ENCODE data around the gene PAIP2B. TPM values are rescaled to one million over a fixed set of nuclear protein-coding genes. Genes with fewer than 3 reads are reported as not detected.
A peak's percentile ranks its signal among the peaks of the same experiment; 100 is the strongest.

Gene PAIP2B
- total and polyA plus RNA-seq, 2 of the 13 experiments (the other 11 are each of a cell fraction or from before 2014, with no cell fraction given) = 0.16 to 0.29 TPM

DNA sequence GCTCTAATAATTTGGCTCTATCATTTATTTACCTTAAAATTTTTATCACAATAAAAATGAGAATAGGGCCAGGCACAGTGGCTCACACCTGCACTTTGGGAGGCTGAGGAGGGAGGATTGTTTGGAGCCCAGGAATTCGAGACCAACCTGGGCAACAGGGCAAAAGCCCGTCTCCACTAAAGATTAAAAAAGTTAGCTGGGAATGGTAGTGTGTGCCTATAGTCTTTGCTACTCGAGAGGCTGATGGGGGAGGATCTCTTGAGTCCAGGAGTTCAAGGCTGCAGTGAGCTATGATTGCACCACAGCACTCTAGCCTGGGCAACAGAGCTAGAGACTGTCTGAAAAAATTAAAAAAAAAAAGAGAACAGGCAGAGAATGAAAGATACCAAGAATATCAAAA is 90.7 kb downstream of the PAIP2B start (continued):
- TF ChIP-seq, protein P1, sequence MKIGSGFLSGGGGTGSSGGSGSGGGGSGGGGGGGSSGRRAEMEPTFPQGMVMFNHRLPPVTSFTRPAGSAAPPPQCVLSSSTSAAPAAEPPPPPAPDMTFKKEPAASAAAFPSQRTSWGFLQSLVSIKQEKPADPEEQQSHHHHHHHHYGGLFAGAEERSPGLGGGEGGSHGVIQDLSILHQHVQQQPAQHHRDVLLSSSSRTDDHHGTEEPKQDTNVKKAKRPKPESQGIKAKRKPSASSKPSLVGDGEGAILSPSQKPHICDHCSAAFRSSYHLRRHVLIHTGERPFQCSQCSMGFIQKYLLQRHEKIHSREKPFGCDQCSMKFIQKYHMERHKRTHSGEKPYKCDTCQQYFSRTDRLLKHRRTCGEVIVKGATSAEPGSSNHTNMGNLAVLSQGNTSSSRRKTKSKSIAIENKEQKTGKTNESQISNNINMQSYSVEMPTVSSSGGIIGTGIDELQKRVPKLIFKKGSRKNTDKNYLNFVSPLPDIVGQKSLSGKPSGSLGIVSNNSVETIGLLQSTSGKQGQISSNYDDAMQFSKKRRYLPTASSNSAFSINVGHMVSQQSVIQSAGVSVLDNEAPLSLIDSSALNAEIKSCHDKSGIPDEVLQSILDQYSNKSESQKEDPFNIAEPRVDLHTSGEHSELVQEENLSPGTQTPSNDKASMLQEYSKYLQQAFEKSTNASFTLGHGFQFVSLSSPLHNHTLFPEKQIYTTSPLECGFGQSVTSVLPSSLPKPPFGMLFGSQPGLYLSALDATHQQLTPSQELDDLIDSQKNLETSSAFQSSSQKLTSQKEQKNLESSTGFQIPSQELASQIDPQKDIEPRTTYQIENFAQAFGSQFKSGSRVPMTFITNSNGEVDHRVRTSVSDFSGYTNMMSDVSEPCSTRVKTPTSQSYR (CRISPR knock-in tag; IDR thresholded peaks at IDR 0.05; ENCODE audit: borderline replicate concordance) = peak; percentile 81
- TF ChIP-seq RBM39 (IDR thresholded peaks at IDR 0.05; ENCODE audit: low read depth, low read length, poor library complexity, severe bottlenecking) (no peak), ZNF615 (CRISPR knock-in tag; IDR thresholded peaks at IDR 0.05; ENCODE audit: borderline replicate concordance) (no peak), ZBTB8A (CRISPR knock-in tag; IDR thresholded peaks at IDR 0.05; ENCODE audit: borderline replicate concordance, low read depth) (no peak), ISL2 (CRISPR knock-in tag; IDR thresholded peaks at IDR 0.05) (peak; percentile 22; the same call in 1 of the 2 replicates), SAP130 (CRISPR knock-in tag; IDR thresholded peaks at IDR 0.05; ENCODE audit: low read depth) (no peak), CHD4 (IDR thresholded peaks at IDR 0.05; ENCODE audit: borderline replicate concordance, low read length) (peak; percentile 46; the same call in 1 of the 2 replicates), CREM (IDR thresholded peaks at IDR 0.05) (peak; percentile 38; the same call in 1 of the 2 replicates), CREM (CRISPR knock-in tag; IDR thresholded peaks at IDR 0.05) (no peak), TEAD3 (CRISPR knock-in tag; optimal IDR thresholded peaks at IDR 0.05; ENCODE audit: borderline replicate concordance) (peak; percentile 63), THYN1 (CRISPR knock-in tag; IDR thresholded peaks at IDR 0.05; ENCODE audit: borderline replicate concordance, low read depth) (no peak), ASH2L (IDR thresholded peaks at IDR 0.05; ENCODE audit: insufficient read length, low read depth, low read length) (peak; percentile 42), ZSCAN22 (CRISPR knock-in tag; IDR thresholded peaks at IDR 0.05) (0 out of 2 replicates have a peak, but pooled peaks have one; percentile 54), ADNP (CRISPR knock-in tag; IDR thresholded peaks at IDR 0.05) (peak; percentile 65; the same call in 1 of the 2 replicates), CREB1 (IDR thresholded peaks at IDR 0.05) (no peak), CREB1 (CRISPR knock-in tag; IDR thresholded peaks at IDR 0.05) (no peak)
- TF ChIP-seq, protein P2, sequence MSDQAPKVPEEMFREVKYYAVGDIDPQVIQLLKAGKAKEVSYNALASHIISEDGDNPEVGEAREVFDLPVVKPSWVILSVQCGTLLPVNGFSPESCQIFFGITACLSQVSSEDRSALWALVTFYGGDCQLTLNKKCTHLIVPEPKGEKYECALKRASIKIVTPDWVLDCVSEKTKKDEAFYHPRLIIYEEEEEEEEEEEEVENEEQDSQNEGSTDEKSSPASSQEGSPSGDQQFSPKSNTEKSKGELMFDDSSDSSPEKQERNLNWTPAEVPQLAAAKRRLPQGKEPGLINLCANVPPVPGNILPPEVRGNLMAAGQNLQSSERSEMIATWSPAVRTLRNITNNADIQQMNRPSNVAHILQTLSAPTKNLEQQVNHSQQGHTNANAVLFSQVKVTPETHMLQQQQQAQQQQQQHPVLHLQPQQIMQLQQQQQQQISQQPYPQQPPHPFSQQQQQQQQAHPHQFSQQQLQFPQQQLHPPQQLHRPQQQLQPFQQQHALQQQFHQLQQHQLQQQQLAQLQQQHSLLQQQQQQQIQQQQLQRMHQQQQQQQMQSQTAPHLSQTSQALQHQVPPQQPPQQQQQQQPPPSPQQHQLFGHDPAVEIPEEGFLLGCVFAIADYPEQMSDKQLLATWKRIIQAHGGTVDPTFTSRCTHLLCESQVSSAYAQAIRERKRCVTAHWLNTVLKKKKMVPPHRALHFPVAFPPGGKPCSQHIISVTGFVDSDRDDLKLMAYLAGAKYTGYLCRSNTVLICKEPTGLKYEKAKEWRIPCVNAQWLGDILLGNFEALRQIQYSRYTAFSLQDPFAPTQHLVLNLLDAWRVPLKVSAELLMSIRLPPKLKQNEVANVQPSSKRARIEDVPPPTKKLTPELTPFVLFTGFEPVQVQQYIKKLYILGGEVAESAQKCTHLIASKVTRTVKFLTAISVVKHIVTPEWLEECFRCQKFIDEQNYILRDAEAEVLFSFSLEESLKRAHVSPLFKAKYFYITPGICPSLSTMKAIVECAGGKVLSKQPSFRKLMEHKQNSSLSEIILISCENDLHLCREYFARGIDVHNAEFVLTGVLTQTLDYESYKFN (CRISPR knock-in tag; conservative IDR thresholded peaks at IDR 0.05) = peak; percentile 67
- TF ChIP-seq, protein P3, sequence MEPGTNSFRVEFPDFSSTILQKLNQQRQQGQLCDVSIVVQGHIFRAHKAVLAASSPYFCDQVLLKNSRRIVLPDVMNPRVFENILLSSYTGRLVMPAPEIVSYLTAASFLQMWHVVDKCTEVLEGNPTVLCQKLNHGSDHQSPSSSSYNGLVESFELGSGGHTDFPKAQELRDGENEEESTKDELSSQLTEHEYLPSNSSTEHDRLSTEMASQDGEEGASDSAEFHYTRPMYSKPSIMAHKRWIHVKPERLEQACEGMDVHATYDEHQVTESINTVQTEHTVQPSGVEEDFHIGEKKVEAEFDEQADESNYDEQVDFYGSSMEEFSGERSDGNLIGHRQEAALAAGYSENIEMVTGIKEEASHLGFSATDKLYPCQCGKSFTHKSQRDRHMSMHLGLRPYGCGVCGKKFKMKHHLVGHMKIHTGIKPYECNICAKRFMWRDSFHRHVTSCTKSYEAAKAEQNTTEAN (CRISPR knock-in tag; conservative IDR thresholded peaks at IDR 0.05) = no peak
- TF ChIP-seq, protein P4, sequence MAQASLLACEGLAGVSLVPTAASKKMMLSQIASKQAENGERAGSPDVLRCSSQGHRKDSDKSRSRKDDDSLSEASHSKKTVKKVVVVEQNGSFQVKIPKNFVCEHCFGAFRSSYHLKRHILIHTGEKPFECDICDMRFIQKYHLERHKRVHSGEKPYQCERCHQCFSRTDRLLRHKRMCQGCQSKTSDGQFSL (CRISPR knock-in tag; IDR thresholded peaks at IDR 0.05) = peak; percentile 53; the same call in 1 of the 2 replicates
- TF ChIP-seq, protein P5, sequence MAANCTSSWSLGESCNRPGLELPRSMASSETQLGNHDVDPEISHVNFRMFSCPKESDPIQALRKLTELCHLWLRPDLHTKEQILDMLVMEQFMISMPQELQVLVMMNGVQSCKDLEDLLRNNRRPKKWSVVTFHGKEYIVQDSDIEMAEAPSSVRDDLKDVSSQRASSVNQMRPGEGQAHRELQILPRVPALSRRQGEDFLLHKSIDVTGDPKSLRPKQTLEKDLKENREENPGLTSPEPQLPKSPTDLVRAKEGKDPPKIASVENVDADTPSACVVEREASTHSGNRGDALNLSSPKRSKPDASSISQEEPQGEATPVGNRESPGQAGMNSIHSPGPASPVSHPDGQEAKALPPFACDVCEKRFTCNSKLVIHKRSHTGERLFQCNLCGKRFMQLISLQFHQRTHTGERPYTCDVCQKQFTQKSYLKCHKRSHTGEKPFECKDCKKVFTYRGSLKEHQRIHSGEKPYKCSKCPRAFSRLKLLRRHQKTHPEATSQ (CRISPR knock-in tag; IDR thresholded peaks at IDR 0.05; ENCODE audit: borderline replicate concordance) = peak; percentile 36; the same call in 1 of the 2 replicates
